NCI-H1105 (cell line): ENCODE data around the gene EQTN.

ENCODE experiments used
- DNase-seq: peaks from one replicate; lab custom pipeline; 2025; lab: John Stamatoyannopoulos, UW

EQTN gene

DNA sequence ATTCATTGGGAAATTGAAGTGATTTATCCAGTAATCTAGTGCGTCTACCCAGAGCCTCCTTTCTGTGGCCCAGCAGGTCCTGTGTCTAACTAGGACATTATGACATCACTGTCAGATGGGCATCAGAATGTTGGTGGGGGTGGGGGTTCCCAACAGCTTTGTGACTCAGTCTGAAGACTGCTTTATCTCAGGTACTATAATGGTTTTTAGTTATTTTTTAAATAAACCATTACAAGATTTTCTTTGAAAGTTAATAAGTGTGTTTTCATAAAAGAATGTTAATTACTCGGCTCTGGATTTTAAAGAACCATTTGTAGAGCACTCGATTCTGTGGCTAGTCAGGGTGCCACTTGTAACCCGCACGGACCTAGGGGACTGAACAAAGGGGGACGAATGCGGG is at the start of gene EQTN:
TSS of gene EQTN (minus strand) at position 101 of the 400 bp plus-strand sequence. CDS start at position 6, 95 bp downstream.
- no peak for DNase-seq

DNA sequence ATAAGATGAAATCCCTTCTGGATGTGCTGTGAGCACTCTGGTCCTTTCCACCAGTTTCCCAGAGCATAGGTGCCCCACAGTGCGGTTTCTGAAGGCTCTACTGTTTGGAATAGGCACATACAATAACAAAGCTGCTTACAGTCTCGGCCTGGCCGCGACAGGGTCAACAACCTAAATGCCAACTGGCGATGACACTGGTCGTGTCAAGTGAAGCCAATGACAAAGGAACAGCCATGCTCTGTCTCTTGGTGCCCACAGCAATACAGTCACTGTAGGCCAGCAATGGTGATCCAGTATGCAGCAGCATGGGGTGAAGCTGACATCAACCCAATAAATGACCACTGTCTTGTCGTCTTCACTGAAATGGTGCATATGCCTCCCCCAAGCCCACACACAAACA is 47.8 kb upstream of the EQTN start:
- DNase-seq: no peak

DNA sequence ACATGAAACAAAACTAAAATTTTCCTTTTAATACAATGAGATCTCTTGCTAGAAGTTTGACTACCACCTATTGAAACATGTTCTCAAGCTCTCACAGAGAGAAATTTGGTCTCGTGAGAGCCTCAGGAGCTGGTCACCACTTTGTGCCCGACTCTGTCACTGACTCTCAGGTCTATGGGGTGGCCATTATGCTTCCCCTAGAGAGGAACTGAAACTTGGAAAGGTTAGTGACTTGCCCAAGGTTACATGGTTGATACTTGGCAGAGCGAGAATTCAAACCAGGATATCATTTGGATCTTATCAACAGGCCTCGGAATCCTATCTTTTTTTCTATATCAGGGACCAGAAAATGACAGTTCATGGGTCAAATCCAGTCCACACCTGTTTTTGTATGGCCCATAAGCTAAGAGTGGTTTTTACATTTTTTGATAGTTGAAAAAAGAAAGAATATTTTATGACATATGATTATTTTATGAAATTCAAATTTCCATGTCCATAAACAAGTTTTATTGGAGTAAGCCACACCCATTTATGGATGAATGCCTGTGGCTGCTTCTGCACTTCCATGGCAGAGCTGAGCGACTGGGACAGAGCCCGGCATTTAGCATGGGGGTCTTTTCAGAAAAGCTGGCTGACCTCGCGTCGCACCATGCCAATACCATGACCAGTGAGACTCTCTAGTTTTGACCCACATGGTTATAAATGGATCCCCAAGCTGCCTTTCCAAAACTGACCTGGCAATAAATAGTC is 44.8 kb upstream of the EQTN start:
- no peak for DNase-seq

DNA sequence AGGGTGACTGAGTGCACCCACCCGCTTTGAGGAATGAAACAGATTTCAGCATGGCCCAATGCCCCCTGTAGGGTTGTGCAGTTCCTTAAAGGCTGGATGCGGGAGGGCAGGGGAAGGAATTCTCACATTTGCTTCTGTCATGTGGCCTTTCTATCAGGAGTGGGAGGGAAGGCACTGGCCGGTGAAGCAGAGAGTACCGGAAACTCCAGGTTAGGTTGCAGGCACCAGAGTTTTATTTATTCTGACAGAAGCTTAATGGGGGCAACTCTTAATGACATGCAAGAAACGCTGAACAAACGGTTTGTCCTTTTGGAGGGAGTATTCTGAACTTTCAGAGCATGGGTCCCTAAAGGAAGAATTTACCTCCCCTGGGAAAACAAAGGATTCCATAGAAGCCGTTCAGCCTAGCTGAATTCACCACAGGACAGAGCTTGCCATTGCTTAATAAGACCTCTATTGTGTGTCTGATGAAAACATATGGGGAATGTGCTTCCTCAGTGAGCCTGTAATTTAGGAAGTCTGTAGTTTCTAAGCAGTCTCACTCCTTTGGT is 44.1 kb upstream of the EQTN start:
- DNase-seq: no peak

DNA sequence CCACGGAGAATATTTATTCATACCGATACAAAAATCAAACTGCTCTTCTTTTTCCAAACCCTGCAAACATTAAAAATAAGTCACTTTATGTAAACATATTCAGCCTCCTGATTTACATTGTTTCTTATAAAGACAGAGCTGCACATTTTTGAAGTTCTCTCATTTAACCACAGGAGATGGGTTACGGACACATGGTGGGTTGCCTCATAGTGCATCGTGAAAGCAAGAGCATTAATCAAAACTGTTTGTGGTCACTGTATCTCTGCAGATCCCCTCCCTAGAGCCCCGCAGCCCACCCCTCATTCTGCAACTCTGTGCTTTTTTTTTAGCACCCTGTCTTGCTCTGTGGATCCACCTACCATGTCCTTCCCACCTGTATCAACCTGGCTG is 43.3 kb upstream of the EQTN start:
- DNase-seq: no peak

DNA sequence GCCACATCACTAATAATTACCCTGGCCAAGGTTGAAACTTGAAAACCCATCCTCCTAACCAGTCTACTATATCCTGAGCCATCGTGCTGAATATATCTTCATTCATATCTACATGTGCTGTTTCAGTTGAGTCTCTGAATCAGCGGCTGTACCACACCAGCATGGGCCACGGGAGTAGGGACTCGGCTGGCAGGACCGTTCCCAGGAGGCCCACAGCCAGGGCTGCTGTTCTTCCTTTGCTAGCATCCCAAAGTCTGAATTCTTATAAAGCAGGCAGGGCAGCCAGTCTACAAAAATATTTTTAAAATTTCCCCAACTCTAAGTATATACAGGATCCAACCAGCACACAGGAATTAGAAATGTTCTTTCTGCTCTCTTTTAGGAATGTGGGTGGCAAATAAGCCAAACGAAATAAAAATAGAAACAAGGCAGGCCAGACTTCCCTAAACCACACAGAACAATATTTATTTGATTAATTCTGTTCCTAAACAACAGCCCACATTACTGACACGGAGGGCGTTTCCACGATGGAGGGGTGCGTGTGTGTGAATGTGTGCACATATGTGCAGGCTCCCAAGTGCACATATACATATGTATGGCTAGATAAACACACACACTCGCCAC is 42.8 kb upstream of the EQTN start:
- no peak for DNase-seq

DNA sequence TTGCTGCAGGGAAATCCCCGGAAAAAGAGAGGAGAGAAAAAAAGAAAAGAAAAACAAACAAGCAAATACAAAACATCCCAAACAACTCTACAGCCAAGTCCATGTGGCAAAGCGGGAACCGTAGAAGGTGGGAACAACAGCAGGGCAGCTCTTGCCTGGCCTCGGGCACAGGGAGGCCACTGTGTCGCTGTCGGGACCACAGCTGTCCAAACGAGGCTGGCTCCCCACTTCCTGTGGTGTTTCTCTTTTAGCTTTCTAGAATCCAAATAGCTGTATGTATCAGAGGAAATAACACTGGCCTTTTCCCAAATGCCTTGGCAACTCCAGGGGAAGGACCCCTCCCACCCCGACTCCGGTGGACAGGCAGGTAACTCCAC is 41.6 kb upstream of the EQTN start:
- DNase-seq: no peak

DNA sequence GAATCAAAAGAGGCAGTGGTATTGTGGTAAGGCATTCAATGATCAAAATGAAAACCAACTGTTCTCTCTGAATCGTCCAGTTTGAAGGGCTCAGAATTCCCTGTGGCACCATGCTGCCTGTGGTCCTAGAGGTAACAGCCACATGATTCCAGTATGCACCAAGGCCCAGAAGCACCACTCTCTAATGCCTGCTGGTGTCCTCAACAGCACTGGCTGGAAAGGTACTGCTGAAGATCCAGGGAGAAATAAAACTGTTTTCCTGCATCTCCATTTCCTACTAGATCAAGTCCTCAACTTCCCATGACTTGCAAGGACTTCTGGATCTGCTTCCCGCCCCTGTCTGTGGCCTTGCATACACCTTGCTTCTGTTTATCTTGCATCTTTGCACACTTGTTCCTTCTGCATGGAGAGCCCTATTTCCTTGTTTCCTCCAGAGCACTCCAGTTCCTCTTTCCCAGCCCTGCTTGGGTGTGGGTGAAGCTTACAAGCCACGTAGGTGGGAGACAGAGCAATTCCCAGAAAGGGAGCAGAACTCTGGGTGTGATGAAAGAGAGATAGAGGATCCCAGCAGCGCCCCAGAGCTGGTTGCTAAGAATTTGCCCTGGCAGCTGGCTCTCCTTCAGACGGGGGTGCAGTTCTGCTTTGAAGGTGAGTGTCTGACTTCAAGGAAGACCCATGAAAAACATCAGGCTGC is 41.0 kb upstream of the EQTN start:
- no peak for DNase-seq

DNA sequence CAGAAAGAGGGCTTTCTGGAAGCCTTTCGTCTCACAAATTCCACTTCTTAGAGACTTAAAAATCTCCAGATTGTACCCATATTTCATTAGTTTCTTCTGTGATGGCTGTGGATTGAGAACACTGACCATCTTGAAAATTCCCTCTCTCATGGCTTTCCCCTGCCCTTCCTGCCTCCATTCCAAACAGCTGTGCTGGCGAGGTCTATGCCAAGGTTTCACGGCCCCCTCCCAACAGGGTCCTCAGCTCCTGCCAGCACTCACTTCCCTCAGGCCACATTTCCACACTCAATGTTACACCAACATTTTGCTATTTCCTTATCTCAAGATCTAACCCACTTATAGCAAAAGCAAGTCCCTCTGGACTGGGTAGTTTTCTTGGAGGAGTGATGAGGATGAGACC is 40.3 kb upstream of the EQTN start:
- DNase-seq: no peak

DNA sequence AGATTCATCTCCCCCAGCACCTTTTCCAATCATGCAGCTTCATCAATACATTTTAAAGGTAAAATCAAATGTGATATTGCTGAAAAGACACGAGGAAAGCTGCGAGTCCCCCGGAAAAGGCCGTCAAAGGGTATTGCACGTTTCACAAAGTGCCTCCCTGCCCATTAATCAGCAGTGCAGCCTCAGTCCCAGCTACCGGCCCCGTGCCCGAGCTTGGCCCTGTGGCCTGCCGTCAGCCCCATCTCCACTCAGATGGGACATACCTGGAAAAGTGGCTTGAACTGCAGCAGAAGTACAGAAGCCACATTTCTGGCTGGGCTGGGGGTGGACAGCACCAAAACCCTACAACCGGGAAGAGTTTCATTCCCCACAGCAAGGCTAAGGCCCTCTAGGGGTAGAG is 39.9 kb upstream of the EQTN start:
- DNase-seq: no peak

DNA sequence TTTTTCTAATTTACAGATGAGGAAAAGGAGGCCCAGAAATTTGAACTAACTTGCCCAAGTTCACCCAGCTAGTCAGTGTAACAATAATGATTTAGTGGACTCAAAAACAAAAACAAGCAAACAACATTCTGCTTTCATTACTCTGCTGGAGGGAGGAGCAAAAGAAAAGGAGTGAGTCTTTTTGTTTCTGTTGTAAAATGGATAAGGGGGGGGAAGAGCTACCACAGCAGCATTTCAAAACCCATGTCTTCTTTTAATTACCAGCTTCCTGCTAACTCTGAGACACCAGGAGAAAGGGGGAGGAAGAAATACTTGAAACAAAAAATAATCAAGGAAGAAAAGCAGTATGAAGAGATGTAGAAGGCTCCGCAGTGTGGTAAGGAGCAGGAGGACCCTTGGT is 39.2 kb upstream of the EQTN start:
- DNase-seq: no peak

DNA sequence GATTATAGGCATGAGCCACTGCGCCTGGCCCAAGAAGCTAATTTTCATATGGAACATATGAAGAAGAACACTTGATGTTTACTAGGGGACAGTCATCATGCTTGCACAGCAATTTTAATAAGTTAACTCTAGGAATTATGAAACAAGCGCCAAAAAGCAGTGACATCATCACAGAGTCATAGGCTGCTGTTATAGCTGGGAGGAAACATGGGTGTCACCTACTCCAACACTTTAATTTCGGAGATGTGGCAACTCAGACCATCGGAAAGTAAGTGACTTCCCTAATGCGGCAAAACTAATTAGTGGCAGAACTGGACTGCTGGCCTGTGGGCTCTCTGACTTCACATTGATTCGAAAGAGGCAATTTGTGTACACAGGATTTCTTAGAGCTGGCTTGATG is 38.1 kb upstream of the EQTN start:
- no peak for DNase-seq

DNA sequence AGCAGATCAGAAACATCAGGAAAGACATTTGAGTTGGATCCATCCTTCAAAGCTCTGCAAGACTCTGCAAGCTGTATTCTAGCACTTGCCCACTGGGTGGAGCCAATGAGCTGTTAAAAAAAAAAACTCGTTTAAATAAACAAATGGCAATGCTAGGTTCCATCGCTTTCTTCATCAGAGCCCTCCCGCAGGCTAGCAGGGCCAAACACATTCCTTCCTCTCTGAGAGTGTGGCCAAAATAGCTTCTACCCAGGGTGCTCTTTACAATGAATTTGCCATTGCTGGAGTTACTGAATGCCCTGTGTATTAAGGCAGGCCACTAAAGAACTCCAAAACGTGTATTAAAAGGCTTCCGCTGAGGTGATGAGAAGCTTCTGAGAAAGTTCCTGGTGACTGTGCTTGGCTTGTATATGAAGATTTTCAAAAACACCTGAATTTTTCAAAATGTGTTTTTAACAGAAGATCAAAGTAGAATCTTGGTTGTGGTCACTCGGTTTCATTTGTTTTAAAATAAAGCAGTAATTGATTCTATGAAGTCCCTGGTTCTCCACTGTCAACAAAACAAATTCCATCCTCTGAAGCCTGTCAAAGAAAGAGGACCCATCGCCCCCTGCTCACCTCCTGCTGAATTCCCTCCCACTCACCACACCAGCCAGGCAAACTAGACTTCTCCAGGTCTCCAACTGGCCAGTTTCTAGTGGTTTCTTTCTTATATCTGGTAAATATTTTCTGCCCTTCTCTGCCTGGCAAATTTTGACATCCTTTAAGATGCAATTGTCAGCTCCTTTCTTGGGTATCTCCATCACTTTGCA is 36.5 kb upstream of the EQTN start:
- peak; percentile 42 for DNase-seq

DNA sequence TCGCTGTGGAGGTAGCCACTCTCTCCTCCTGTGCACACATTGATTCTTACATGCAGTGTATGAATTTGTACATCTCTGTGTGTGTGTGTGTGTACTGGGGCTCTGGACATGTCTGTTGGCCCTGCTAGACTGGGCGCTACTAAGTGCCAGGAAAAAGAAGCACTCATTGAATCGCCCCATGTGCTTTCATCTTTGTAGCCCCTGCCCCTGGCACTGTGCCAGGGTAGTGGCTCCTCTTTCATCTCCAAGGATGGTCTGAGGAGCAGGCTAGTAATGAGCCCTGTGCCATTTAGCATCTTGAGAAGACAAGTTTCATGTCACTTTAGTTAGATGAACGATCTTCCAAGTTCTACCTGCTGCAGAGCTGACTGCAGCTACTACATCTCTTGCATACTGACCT is 34.4 kb upstream of the EQTN start:
- no peak for DNase-seq

DNA sequence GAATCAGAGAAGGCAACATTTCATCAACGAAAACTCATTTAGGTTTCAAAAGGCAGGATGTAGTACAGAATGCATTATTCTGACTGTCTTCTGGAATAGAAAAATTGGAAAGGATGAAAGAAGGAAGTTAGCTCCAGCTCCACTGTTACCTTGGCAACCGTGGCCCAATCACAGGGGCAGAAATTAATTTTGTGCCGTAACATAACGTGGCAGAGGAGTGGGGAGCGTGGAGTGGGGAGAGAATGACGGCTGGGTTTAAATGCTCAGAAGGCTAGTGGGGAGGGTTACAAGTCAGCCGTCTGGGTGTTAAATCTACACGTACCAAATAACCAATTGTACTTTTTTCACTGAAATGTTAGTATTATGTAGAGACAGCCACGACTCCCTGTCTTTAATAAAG is 32.3 kb upstream of the EQTN start:
- peak; percentile 26 for DNase-seq

DNA sequence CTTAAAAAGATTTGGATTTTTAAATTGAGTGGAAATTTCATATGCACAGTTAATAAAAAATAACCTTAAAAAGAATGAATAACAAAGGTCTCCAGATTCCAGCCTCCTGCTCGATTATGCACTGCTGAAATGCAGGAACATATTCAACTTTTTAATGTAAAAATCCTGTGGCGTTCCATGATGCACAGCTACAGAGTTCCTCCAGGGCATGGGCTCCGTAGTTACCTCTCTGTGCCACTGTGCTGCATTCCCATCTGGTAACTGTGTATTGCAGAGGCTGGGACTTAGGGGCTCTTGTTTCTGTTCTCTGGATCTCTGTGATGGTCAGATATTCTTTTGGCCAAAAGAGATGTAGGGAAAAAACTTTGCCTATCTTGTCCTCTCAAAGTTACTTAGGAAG is 31.5 kb upstream of the EQTN start:
- DNase-seq: no peak

DNA sequence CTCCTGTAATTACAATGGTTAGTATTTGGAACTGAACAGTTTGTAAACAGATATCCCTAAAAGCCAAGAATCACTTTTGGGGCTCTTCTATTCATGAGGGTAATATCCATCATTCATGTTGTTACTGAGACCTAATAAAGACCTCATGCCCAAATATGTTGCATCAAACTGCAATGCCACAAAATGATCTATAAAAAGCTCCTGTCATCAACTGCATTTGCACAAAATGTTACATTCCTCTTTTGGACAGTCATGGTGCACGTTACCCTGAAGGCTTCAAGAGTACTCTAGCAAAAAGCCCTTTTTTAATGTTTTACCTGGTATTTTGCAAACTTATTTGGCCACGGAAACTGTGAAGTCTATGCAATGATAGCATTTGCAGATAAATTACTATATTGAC is 14.2 kb upstream of the EQTN start:
- no peak for DNase-seq

DNA sequence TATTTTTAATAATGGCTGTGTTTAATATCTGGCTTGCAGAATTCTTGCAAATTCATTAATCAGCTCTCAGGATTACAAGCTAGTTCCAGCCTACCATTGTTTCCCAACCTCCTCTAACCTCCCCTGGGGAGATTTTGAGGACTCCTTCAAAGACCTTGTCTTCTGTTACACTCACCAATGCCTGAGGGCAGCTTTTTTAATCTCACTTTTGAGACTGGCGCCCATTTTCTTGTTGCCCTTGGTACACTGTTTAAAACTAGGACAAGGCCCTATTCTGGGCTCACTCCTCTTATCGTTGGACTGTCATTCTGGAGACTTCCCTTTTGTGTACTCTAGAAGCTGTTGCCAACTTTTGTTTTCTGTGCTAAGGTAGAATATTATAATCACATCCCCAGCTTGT is 13.6 kb upstream of the EQTN start:
- no peak for DNase-seq

DNA sequence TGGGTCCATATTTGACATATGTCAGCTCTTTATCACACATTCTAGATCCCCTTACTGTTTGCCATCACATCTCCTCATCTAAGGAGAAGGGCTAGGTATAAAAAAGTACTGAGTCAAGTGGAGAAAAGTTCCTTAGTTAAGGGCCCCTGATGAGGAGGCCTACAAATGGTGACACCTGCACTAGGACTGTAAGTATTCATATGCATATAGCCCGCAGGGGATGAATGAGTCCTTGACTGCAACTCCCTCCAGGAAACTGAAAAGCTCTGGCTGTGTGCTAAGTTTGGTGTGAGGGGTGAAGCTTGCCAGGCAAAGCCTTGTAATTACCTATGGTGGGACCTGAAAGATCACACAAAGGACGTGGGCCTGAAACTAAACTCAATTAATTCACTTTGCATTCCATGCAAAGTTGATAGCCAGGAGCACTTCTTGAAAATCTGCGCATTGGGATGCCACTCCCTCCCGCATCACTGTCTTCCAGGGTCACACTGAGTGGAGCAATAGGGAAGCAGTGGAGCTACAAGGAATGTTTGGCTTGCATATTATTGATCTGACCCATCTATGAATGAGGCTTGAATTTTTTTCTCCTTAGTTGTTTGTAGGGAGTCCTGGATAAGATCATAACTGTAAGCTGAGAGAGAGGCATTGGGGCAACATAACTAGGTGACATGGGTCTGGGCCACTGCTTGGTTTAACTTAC is 11.9 kb upstream of the EQTN start:
- no peak for DNase-seq

DNA sequence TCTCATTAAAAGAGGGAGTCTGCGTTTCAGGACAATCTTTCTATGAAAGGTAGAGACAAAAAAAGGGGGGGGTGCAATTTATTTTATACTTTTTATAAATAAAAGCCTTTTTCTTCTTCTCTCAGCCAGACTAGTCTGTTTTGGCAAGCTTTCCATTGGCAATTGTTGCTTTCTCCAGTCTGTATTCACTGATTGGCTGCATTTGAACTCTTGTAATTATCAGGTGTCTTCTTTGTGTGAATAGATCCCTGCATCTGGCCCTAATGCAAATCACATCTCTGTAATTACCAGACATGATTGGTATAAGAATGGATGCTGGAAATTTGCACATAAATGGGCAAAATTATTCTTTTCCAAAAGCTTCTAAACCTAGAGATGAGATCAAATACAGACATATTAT is 7.6 kb upstream of the EQTN start:
- peak; percentile 31 for DNase-seq

DNA sequence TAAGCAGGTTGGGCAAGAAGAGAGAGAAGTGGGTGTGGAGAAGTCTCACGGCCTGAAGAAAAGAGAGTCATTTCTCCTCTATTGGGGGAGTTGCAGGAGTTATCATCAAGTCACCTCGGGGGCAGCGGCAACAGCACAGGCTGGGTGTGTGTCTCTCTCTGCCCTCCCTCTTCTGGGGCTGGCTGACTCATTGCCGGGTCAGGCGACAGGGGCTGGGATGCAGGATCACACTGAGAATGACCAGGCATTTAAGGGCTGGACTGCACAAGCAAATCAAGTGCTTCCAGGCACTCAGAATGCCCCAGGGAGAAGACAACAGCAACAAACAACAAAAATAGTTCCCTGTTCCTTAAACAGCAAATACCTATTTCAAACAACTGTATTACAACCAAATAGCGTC is 6.3 kb upstream of the EQTN start:
- DNase-seq: no peak

DNA sequence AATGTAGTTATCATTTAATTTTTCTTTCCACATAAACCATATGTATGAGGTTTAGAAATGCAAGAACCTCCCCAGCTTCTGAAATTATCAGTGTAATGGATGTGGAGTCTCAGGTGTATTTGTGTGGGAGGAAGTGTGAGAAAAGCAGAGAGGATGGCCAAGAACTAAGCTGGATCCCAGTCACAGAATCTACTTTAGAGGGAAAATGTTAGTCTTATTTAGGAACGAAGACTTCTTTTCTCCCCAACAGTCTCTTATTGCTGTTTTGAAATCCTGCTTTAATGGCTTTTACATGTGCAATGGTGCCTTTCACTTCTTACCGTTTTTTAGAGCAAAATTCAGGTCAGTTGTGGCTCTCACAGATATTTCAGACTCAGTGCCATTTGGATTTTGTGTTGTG is 3.0 kb downstream of the EQTN start:
- DNase-seq: no peak
